HG03439 (cell line): ENCODE data around the gene TEPSIN.

Experiments
- ATAC-seq: cut with Tn5 transposase; IDR thresholded peaks from one replicate; pipeline ENCODE4 v1.9.1; 2021; ENCODE audit warnings: mild to moderate bottlenecking, moderate library complexity; ENCODE audit not compliant: unreplicated experiment

The TEPSIN gene

GRCh38 chr17:81187586-81188490 lies 51.0 kb downstream of the TEPSIN start:
- no peak for ATAC-seq

- ATAC-seq: no peak
Measured at GRCh38 chr17:81187120-81187519, 51.7 kb downstream of the TEPSIN start.

- ATAC-seq: no peak
Measured at GRCh38 chr17:81186203-81186602, 52.7 kb downstream of the TEPSIN start.

- ATAC-seq: no peak
Measured at GRCh38 chr17:81184555-81184954, 54.3 kb downstream of the TEPSIN start.

GRCh38 chr17:81183807-81184206 lies 55.0 kb downstream of the TEPSIN start:
- no peak for ATAC-seq

- no peak for ATAC-seq
Measured at GRCh38 chr17:81183316-81183715, 55.5 kb downstream of the TEPSIN start.

GRCh38 chr17:81182596-81182995 lies 56.3 kb downstream of the TEPSIN start:
- ATAC-seq: no peak

GRCh38 chr17:81181811-81182185 lies 57.1 kb downstream of the TEPSIN start:
- ATAC-seq: no peak

GRCh38 chr17:81180836-81181810 lies 57.7 kb downstream of the TEPSIN start:
- no peak for ATAC-seq

GRCh38 chr17:81179861-81180260 lies 59.0 kb downstream of the TEPSIN start:
- ATAC-seq: no peak

GRCh38 chr17:81179220-81179619 lies 59.6 kb downstream of the TEPSIN start:
- ATAC-seq: no peak
